ENCODE results near the gene PKD2.

Gene PKD2

GRCh38 chr4:88008122-88008742 lies 797 bp downstream of the PKD2 start:
- CTCF ChIA-PET = interaction anchor here (1.5 kb wide), 1 partner anchor 155 kb away, joined by 3 read pairs; no protein-coding TSS in a partner anchor
- TF ChIP-seq CTCF (IDR thresholded peaks at IDR 0.05; ENCODE audit: insufficient read depth, low read length, missing control alignments) = no peak
- POLR2A ChIA-PET = no interaction called here
- H3K4me3 ChIP-seq (ENCODE audit: low read depth, low read length) = peak overlapping the region; percentile 78
- DNase-seq (ENCODE audit: low read depth, low spot score) = no peak

- ChIA-PET POLR2A (no interaction called here), CTCF (interaction anchor here (1.5 kb wide), 1 partner anchor 156 kb away, joined by 3 read pairs; no protein-coding TSS in a partner anchor)
- DNase-seq (ENCODE audit: low read depth, low spot score) = no peak
- peak overlapping the region; percentile 78 for H3K4me3 ChIP-seq (ENCODE audit: low read depth, low read length)
- no peak for TF ChIP-seq CTCF (IDR thresholded peaks at IDR 0.05; ENCODE audit: insufficient read depth, low read length, missing control alignments)
Observed at GRCh38 chr4:88008743-88009171, 1.3 kb downstream of the PKD2 start.

- H3K4me3 ChIP-seq (ENCODE audit: low read depth, low read length) = peak overlapping the region; percentile 23
- no peak for DNase-seq (ENCODE audit: low read depth, low spot score)
- TF ChIP-seq CTCF (IDR thresholded peaks at IDR 0.05; ENCODE audit: insufficient read depth, low read length, missing control alignments) = no peak
- ChIA-PET CTCF (interaction anchor here (0.6 to 1.8 kb wide), 5 partner anchors 11 to 702 kb away, joined by 3 to 10 read pairs (median 4); no protein-coding TSS in a partner anchor), POLR2A (no interaction called here)
Observed at GRCh38 chr4:88009871-88010270, 2.4 kb downstream of the PKD2 start.

GRCh38 chr4:88010966-88011365 lies 3.5 kb downstream of the PKD2 start:
- TF ChIP-seq CTCF (IDR thresholded peaks at IDR 0.05; ENCODE audit: insufficient read depth, low read length, missing control alignments) = no peak
- H3K4me3 ChIP-seq (ENCODE audit: low read depth, low read length) = no peak overlapping the region
- CTCF ChIA-PET = interaction anchor here (1.4 to 1.8 kb wide), 3 partner anchors 10 to 201 kb away, joined by 4 to 10 read pairs (median 6); no protein-coding TSS in a partner anchor
- POLR2A ChIA-PET = interaction anchor here (1.0 kb wide), 1 partner anchor 588 kb away, joined by 3 read pairs; the partner anchor contains the start of gene NUDT9
- no peak for DNase-seq (ENCODE audit: low read depth, low spot score)

- no peak overlapping the region for H3K4me3 ChIP-seq (ENCODE audit: low read depth, low read length)
- ChIA-PET POLR2A (no interaction called here), CTCF (interaction anchor here (1.0 kb wide), 1 partner anchor 159 kb away, joined by 5 read pairs; no protein-coding TSS in a partner anchor)
- DNase-seq (ENCODE audit: low read depth, low spot score) = no peak
- TF ChIP-seq CTCF (IDR thresholded peaks at IDR 0.05; ENCODE audit: insufficient read depth, low read length, missing control alignments) = no peak
Observed at GRCh38 chr4:88012647-88013046, 5.2 kb downstream of the PKD2 start.

GRCh38 chr4:88014386-88014905 lies 7.0 kb downstream of the PKD2 start:
- H3K4me3 ChIP-seq (ENCODE audit: low read depth, low read length) = no peak overlapping the region
- ChIA-PET POLR2A (no interaction called here), CTCF (interaction anchor here (1.0 kb wide), 2 partner anchors 14 to 19 kb away, joined by 3 read pairs; no protein-coding TSS in a partner anchor)
- no peak for DNase-seq (ENCODE audit: low read depth, low spot score)
- TF ChIP-seq CTCF (IDR thresholded peaks at IDR 0.05; ENCODE audit: insufficient read depth, low read length, missing control alignments) = no peak

Data from AG04449 (cell line).